NCI-H1694 treated with DMSO at 0.1 percent for 48 hours (cell line): ENCODE data around the gene LAIR1.
"Not testable (repeated sequence)": the region's sequence is repeated elsewhere in the genome, so short reads cannot be mapped to it uniquely, and the experiment has no call there.

Source experiments
- DNase-seq: peaks from one replicate; lab custom pipeline; 2025; lab: John Stamatoyannopoulos, UW

The LAIR1 gene

GRCh38 chr19:54376610-54377285 is 12.0 kb upstream of the LAIR1 start:
- DNase-seq = no peak

GRCh38 chr19:54375181-54375938 is 10.6 kb upstream of the LAIR1 start:
- DNase-seq = not testable (repeated sequence)

DNA sequence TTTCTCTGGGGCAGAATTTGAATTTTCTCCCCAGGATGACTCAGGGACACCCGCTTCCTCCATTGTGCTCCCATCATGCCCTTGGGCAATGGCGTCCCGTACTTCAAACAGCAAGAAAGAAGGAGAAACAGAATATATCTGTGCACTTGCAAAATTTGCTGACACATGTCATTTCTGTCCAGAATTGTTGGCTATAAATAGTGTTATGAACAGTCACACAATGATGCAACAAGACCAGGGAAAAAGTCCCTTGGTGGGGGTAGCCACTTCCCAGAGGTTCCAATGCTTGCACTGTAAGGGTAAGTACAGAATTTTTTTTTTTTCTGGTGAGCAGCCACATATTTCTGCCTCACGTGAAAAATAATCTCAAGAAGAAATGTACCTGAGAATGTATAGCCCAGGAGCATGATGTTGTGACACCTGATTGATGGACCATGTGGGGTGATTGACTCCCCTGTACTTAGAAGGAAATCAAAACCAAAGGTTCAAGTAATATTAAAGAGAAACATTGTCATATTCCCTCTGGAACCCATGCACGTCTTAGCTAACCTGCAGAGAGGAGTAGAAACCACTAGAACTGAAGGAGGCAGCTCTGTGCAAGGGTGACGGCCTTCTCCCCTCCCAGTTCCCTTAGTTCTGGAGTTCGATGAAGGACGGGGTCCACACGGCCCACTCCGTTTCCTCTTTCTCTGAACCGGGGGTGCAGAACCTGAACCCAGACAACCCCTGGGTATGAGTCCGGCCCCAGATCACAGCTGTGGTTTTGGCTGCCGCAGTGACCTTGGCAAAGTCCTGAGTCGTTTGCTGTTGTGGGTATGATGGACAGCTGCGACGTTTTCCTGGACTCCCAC is 9.3 kb upstream of the LAIR1 start:
- no peak for DNase-seq

DNA sequence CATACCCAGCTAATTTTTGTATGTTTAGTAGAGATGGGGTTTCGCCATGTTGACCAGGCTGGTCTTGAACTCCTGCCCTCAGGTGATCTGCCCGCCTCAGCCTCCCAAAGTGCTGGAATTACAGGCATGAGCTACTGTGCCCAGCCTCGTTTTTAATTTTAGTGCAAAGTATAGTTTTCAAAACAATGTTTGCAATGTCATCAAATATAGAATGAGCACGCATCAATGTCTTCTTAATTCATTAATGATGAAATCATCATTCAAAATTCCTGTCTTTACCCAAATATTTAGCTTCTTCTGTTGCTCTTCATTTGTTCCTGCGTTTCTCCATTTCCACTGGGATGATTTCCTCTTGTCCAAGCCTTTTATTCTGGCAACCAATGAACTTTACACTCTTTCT is 6.7 kb upstream of the LAIR1 start:
- not testable (repeated sequence) for DNase-seq

- DNase-seq = not testable (repeated sequence)
Observed at GRCh38 chr19:54370434-54370796, 5.7 kb upstream of the LAIR1 start.

GRCh38 chr19:54369688-54370433 is 5.1 kb upstream of the LAIR1 start:
- DNase-seq = not testable (repeated sequence)

GRCh38 chr19:54369082-54369687 is 4.5 kb upstream of the LAIR1 start:
- DNase-seq = no peak

- no peak for DNase-seq
Observed at GRCh38 chr19:54366811-54367210, 2.1 kb upstream of the LAIR1 start.

GRCh38 chr19:54365798-54366197 is 1.1 kb upstream of the LAIR1 start:
- not testable (repeated sequence) for DNase-seq

- DNase-seq = not testable (repeated sequence)
Observed at GRCh38 chr19:54361680-54362422, 2.9 kb downstream of the LAIR1 start.

DNA sequence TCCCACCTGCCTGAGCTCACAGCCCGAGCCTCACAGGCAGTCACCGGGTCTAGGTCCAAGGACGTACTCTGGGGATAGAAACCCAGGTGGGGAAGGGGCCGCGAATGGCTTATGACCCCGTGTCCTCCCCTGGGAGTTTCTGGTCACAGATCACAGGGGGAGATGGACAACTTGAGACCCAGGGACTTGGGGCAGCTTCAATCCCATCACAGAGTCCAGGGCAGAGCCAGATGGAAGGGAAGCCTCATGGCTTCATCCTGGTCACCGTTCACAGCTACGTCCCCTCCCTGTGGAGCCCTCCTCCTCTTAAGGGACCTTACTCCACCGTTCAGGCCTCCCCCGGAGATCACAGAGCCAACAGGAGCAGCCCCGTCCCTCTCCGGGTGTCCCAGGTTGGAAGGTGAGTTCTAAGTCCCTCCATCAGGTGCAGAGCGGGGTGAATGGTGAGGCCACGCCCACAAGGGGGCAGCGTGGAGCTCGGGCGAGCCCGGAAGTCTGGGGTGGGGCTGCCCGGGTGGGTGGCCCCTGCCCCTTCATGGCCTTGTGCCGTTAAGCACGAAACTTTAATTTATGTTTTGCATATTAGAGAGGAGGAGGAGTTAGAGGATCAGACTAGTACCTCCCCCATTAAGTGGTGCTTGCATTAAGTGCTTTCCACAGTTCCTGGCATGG is 5.4 kb downstream of the LAIR1 start:
- not testable (repeated sequence) for DNase-seq

DNA sequence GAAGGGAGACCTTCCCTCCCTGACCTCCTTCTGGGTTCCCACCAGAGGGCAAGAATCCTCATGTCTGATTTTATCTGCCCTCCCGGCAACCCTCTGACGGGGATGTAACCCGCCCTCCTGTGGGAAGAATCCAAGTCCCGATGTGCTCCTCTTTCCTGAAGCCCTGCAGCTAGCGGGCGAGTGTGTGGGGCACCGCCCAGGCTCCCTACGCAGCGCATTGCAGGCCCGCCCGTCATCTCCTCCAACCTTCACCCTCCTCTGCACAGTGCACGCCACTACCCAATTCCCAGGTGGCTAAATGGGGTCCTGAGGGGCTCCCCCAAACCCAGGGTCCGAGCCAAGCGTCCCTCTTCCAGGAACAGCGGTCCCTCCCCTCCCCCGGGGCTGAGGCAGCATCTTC is 7.3 kb downstream of the LAIR1 start:
- DNase-seq = no peak

- no peak for DNase-seq
Observed at GRCh38 chr19:54356444-54357056, 8.2 kb downstream of the LAIR1 start.

- DNase-seq = no peak
Observed at GRCh38 chr19:54355675-54356074, 9.1 kb downstream of the LAIR1 start.

GRCh38 chr19:54354761-54355160 is 10.0 kb downstream of the LAIR1 start:
- no peak for DNase-seq

- no peak for DNase-seq
Observed at GRCh38 chr19:54352546-54352945, 12.2 kb downstream of the LAIR1 start.

DNA sequence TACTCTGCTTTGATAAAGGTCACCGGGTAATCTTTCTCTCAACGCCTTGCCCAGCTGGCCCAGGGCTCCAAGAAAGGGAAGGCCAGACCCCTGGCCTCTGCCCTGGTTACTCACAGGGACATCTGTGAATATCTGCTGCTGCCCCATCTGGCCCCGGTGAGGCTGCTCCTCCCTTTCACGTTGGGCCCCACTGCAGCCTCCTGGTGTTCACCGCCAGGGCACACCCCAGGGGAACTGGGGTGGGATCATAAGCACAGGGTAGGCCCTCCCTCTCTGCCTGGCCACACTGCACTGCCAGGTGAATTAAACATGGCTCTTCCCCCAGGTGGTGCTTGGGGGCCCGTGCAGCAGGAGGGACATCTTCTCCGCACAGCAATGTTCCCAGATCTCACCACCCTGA is 12.7 kb downstream of the LAIR1 start:
- no peak for DNase-seq

DNA sequence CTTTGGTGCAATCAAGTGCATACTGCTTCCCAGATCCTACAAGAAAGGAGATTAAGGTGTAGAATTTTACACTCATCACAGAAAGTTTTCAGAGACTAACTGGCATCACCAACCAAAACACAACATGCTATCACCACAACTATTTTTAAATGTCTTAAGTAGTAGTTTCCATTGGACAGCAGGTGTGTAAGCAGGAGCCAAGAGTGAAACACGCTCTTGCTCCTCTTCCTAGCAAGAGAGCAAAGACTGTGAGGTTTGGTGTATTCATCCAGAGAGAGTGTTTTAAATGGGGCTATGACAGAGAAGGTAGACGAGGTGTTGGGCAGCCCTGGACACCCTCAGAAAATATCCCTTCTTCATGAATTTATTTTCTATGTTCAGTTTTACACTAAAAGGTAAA is 13.3 kb downstream of the LAIR1 start:
- DNase-seq = no peak

GRCh38 chr19:54345938-54346386 is 18.8 kb downstream of the LAIR1 start:
- no peak for DNase-seq

DNA sequence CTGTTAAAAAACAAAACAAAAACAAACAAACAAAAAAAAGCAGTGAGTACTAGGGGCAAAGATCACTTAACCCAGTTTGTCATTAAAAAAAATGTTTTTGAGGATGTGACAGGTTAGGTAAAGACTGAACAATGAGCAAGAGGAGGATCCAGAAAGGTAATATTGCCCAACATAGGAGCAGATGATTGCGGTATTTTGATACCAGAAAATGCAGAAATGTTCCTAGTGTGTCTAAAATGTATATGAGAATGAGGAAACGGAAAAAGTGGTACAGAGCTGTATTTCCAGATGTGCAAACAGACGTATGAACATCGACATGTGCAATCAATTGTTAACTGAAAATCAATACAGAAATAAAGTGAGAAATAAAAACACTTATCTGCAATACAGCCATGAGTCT is 20.9 kb downstream of the LAIR1 start:
- DNase-seq = no peak
